Stomach (tissue), 4 donors: ENCODE measurements around the gene ATP6V0C.

ENCODE experiments used
- CTCF ChIP-seq, 7 experiments: fragments of 450-650 bp in 4 of 7; fragments of 200-600 bp in 3 of 7; sonication (generic) in 3 of 7; IDR thresholded peaks; one replicate each; pipeline ENCODE4 v1.5.1; 2016 to 2019; ENCODE audit warnings: antibody characterized with exemption in 7 of 7, control low read depth in 2 of 7, mild to moderate bottlenecking in 1 of 7
- EP300 ChIP-seq: sonication (generic); formaldehyde crosslinking; IDR thresholded peaks from one replicate; pipeline ENCODE4 v1.6.1; 2017; ENCODE audit warnings: antibody characterized with exemption
- POLR2A ChIP-seq, 4 donors: fragments of 450-650 bp; IDR thresholded peaks; one replicate each; pipeline ENCODE4 v1.6.1; 2016; ENCODE audit warnings: antibody characterized with exemption in 4 of 4, control low read depth in 2 of 4, mild to moderate bottlenecking in 1 of 4, moderate library complexity in 1 of 4

GRCh38 chr16:2466667-2467527 is 46.9 kb upstream of the ATP6V0C start:
- TF ChIP-seq CTCF (IDR thresholded peaks at IDR 0.05) (no peak), POLR2A (IDR thresholded peaks at IDR 0.05) (no peak), EP300 (no peak)
